Left renal cortex interstitium (tissue), 4 donors: ENCODE data around the gene MAML3. TPM values are rescaled to one million over a fixed set of nuclear protein-coding genes. Genes with fewer than 3 reads are reported as not detected.

Source experiments
- DNase-seq, 4 donors: peaks; one replicate each; pipeline ENCODE4 v3.0.0-alpha.2; 2013; ENCODE audit warnings: low read depth in 4 of 4, low spot score in 2 of 4, missing footprints in 1 of 4
- polyA plus RNA-seq, 4 donors: library from polyadenylated mRNA; unstranded; fragments of 120-200 nt; gene quantifications; one replicate each; pipeline ENCODE4 v1.2.1, GENCODE V29; 2013; ENCODE audit not compliant: insufficient read length in 4 of 4

The MAML3 gene
- polyA plus RNA-seq = 10 to 100 TPM; 14.8 to 22.5 (median 17.4) TPM

DNA sequence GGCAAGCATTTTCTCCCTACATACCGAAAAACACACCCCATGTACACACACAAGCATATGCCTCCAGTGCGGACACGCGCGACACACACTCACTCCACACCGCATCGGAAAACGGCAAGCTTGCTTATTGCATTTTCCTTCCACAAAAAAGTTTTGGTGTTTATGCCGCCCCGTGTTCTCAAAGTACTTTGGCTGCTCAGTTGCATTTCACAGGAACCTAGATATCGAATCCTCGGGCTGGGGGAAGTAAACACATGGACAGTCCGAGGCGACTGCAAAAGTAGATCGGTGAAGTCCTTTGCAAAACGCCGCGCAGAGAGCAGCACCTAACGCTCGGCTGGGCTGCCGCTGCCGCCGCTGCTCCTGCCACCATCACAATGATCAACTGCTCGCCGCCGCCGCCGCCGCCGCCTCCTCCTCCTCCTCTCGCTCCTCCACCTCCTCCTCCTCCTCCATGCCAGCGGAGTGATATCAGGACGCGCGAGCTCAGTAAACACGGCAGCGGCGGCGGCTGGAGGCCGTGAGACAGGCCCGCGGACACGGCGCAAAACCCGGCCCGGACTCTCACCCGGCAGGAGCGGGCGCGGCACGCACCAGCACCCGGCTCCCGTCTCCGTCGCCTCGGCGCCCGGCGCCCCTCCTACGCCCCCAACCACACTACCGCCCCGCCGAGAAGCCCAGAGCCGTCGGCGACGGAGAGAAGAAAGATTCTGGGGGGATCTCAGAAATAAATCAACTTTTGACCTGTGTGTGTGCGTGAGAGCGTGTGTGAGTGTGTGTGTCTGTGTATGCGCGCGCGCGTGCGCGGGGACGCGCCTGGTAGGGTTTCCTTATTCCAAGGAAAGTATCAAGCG lies at the start of gene MAML3:
Gene MAML3 (minus strand): TSS at position 467 of the 854 bp plus-strand sequence. CDS start 857 bp downstream, outside the sequence.
- peak; percentile 85 to 94 (median 91) for DNase-seq

DNA sequence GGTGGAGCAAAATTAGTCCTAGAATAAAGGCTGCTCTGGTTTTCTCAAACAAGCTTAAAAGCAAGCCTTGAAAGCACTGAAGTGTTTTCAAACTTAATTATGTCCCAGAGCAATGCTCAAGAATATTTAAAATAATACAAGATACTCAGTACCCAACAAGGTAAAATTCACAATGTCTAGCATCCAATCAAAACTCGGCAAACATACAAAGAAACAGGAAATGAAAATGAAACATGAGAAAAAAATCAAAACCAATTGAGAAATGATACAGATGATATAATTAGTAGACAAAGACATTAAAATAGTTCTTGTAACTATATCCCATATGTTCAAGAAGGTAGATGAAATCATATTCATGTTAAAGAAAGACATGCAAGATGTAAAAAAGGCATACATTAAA lies 45.0 kb upstream of the MAML3 start:
- DNase-seq = no peak

DNA sequence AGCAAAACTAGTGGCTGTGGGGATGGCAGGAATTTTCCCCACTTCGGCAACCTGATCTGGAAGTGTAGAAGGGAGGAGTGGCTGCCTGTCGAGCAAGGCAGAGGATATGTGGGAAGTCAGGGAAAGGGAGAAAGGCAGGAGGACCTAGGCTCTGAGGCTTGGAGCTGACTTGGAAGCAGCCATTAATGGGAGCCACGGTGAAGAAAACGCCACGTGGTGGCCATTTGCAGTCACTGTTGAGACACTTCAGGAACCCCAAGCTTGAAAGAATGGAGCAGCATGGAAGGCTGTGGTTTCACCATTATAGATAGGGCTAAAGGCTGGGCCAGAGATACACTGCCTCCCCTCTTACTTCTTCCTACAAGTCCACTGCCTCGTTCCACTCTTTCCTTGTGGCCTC lies 41.8 kb upstream of the MAML3 start:
- no peak for DNase-seq

DNA sequence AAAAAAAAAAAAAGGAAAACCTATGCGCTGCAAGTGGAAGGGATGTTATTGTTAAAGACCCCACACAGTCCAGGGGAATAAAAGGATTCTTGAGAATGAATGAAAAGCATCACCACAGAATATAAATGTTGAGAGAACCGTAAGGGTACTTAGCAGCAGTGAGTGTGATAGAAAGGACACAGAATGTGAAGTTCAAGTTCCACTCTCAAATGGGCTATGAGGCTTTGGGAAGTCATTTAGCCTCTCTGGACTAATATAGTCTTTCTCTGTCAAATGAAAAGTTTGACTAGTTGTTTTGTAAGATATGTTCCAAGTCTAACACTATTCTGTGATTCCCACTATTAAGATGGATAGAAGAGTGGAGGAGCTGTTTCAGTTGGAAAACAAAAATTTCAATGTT lies 35.8 kb upstream of the MAML3 start:
- no peak for DNase-seq

DNA sequence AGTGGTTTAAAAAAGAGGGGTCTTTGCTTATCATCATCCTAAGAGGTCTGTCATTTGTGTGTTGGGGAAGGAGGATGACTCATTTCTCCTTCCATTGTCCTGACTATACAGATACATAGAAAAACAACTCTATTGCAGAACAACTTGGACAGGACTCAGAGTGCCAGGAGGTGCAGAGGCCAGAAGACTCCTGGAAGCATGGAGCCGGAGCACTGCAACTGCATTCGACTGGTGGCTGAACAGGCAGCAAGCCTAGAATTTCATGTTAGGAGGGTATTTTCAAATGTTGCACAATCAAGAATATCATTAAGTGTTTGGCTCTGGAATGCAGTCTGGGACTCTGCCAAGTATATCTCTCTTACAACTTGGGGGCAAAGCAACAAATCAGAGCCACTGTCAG lies 35.0 kb upstream of the MAML3 start:
- DNase-seq = peak in 1 of 4 donors; percentile 2

DNA sequence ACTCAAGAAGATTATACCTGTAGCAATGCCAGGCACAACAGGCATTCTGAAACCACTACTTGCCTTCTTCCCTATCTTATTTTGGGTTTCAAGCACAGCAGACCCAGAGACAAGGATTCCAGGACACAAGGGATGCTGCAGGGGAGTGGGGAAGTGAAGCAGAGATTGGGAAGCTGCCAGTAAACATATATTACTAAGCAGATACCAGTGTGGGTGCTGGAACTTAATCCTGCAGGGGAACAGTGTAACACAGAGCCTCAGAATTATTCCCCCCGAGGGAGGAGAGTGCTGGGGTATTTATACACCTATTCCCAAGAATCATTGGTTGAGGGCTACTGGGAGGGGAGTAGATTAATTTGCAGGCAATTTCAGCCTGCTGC lies 33.3 kb upstream of the MAML3 start:
- DNase-seq = no peak

DNA sequence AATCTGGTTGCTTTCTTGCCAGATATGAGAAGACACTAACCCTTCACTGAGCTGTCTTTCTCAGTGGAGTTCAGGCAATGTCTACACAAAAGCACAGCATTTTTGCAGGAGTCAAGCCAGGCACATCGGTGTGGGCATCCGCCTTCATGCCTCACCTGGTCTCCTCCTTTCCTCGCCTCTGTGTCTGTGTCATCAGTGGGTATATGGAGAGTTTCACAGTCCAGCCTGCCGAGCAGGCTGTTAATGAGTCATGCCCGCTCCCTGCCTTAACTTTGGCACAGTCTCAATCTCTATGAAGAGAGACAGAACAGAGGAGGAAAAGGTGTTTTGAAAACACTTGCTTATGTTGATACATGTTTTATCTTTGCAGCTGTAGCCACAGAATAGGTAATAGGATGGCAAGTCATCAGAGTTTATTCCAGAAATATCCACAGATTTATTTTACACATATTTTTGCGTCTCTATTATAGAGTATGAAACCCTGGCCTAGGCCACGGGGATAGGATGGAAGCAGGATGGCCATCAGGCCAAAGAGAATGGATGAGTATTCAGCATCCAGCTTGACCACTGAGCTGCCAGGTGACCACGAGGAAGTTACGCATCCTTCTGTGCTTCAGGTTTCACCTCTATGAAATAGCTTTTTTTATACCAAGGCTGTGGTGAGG lies 32.8 kb upstream of the MAML3 start:
- no peak for DNase-seq

DNA sequence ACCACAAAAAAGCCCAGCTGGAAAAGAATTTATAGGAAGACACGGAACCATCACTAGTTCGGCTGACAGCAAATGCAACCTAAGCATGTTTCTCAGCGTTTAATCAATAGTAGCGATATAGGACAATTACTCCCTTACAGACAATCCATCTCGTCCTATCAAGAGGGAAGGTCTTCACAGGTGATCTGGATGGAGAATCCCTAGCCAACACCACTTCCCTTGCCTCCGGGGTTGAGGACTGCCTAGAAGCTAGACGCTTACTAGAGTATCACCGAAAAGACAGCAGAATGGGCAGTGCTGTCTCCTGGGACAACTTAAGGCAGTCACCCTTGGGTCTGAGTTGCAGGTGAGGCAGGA lies 32.1 kb upstream of the MAML3 start:
- DNase-seq = no peak

DNA sequence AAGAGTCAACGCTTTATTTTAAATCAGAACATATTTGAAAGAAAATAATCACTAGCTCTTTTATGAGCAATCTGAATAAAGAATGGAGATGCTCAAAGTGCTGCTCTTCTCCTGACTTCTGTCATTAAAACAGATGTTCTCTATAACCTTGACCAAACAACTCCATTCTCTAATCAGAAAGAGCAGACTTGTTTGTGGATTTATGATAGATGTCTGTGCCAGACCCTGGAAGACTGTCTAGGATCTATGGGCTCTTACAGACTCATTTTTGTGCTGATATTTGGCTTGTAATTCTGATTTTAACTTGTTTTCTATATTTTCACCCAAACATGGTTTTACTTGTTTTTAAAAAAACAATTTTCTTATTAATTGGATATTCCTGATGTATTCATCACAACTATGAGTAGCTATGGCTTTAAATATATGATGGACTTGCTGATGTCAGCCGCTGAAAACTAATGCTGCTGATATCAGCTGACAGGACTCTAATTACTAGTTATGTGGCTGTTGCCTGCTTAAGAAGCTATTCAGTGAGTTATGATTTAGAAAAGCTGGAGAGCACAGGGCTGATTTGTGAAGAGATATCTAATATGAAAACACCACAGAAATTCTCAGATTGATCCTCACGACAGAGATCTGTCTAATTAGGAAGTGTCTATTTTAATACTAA lies 31.6 kb upstream of the MAML3 start:
- DNase-seq = no peak

DNA sequence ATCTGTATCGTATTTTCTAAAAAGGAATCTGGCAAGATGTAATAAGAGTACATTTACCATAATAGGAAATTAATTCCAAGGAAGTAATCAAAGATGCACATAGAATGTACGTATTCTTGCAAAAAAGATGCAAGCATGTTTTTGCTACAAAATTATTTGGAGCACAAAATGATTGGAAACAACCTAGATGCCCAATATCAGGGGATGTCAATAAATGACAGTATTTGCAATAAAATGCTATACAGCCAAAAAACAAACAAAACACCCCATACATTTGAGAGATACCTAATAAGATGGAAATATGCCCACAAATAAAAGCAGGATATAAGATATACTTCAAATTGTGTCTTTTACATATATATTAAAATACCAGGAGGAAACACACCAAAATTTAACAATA lies 29.3 kb upstream of the MAML3 start:
- DNase-seq = no peak

DNA sequence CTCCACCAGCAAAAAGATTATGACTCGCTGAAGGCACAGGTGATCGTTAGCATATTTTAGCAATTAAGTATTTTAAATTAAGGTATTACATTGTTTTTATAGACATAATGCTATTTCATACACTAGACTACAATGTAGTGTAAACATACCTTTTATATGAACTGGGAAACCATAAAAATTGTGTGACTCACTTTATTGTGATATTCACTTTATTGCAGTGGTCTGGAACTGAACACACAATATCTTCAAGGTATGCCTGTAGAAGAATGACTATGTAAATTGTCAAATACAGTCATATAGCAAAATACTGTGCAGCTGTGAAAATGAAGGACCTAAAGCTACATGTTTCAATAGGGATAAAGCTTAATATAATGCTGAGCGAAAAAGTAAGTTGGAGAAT lies 26.6 kb upstream of the MAML3 start:
- DNase-seq = no peak

DNA sequence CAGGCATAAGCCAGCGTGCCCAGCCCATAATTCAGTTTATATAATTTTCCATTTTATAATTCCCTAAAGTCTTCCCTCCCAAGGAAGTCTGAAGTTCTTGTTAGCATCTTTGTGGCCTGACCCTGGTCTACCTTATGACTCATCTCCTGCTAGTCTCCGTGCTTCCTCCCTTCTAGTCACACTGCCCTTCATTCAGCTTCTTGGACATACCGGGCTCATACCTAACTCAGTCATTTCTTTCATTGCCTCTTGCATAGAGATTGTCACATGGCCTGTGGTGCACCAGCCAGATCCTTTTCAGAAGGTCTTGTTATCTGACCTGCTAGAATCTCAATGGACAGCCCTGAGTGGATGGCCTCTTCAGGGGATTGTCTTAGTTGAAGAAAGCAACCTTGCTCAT lies 22.8 kb upstream of the MAML3 start:
- DNase-seq = no peak

DNA sequence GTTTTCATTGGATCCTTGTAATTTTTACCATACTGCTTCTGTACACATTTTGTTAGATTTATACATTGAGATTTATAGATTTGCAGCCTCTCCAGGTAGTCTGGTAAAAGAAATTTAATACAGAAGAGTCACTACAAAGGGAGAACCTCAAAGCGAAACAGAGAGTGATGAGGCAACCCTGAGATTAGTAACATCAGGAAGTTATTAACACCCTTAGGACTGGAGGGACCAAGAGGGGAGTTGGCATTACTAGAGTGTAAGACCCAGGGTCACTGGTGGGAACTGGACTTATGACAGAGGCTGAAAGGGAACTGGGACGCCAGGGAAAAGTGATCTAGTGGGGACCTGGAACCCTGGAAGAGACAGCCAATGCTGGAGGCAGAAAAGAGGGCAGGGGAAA lies 20.6 kb upstream of the MAML3 start:
- DNase-seq = no peak

DNA sequence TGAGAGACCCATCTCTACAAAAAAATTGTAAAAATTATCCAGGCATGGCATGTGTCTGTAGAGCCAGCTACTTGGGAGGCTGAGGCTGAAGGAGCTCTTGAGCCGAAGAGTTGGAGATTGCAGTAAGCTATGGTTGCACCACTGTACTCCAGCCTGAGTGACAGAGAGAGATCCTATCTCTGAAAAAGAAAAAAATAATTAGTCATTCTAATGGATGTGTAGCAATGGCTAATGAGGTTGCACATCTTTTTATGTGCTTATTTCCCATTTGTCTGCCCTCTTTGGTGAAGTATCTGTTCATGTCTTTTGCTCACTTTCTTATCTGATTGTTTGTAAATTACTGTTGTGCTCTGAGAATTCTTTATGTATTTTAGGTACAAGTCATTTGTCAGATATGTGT lies 19.0 kb upstream of the MAML3 start:
- no peak for DNase-seq

DNA sequence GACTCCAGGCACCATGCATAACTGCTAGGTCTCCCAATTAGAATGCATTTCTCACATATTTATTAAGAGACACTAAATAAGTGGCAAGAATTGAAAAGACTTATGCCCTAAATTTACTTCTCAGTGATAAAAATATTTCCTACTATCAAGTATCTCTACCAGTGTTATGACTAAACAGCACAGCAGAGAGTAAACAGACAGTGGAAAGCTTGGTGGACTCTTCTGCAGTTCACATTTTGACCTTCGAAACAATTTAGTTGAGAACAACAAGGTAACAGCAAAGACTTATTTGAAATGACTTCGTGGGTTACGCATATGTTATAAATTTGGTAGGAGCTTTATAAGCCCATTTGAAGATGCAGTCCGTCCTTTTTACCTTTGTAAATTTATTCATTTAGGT lies 16.3 kb upstream of the MAML3 start:
- DNase-seq = no peak

DNA sequence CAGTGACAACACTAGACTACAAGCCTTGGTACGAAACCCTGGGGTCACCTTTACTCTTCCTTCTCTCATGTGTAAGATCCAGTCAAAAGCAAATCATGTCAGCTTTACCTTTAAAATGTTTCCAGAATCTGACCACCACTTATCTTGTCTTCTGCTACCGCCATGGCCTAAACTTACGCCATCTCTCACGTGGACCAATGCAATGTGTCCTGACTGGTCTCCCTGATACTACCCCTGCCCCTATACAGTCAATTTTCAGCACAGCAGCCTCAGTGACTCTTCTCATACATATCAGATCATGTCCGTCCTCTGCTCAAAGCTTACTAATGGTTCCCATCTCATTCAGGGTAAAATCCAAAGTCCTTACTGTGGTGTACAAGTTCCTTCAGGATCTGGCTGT lies 15.0 kb upstream of the MAML3 start:
- DNase-seq = no peak

DNA sequence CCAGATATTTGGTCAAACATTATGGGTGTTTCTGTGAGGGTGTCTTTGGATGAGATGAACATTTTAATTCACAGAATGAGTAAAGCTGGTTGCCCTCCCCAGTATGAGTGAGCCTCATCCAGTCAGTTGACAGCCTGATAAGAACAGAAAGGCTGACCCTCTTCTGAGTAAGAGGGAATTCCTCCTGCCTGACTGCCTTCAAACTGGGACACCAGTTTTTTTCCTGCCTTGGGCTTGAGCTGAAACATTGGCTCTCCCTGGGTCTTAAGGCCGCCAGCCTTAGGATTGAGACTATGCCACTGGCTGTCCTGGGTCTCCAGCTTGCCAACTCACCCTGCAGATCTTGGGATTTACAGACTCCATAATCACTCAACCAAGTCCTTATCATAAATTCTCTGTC lies 14.5 kb upstream of the MAML3 start:
- no peak for DNase-seq

DNA sequence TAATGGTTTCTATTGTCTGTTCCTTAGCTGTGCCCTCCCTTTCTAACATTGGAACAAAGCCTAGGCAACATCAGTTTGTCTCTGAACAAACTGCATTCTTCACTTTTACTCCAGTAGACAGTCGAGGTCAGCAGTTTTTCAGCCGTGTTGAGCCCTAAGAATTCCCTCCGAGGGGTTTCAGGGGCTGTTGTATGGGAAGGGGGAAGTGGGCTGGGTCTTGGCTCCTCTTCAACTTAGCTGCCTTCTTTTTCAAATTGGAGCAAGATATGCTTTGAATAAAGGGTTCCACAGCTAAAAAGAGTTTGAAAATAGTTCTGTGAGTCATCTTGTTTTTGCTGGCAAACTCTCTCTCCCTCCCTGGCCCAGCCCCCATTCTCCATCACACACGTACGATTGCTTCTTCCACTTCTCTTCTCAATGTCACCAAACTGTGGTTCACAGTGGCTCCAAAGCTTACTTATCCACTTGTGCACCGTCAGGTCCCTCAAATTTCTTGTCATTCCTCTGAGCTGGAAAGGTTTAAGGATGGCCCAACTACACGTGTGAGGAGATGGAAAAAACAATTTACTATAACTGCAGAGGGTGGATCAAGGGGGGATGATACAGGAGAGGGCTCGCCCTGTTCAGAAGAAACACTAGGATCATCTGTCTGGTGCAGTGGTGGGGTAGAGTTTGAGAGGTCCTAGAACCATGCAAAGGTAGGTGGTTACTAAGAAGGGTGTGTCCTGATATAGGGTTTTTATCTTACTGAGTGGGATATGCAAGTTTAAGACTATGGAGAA lies 9.2 kb upstream of the MAML3 start:
- no peak for DNase-seq

DNA sequence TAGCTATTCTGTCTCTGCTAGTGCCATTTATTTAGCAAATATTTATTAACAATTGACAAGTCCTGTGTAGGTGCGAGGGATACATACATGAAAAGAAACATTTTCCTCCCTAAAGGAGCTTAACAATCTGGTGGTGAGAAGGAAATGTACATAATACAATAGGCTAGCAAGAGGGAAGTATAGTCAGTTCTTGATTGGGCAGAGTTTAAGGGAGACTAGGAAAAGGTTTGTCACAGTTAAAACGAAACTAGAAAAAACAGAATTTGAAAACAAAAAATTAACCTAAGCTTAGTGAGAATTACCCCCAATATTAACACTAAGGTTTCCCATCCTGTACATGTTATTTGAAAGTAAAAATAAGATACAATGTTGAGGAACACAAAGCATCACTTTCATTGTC lies 8.6 kb upstream of the MAML3 start:
- DNase-seq = no peak

DNA sequence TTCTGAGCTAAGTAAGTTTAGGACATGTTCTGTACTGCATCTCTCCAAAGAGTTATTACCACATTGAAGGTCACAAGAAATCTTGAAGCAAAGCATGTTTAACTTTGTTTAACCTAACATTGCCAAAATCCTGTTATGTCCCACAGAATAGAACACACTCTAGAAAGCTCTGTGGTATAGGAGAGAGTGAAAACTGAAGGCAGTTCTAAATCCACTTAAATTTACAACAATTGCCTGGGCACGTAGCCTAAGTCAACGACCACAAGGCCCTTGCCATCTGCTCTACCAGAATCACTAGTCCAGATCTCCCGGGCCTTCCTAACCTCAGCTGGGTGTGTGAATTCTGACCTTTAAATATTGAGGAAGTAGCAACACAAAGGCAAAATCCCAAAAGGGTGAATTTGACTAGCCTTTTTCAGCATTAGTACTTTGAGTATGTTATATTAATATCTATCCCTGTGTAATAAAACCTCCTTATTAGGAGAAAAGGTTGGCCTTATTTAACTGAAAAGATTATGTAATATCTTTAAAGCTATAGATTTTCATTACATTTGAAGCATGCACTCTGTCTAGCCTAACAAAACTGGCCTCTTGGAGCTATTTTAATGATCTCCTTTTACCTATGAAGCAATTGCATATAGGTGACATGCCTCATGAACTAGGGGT lies 4.5 kb upstream of the MAML3 start:
- DNase-seq = no peak
